ENCODE results near the gene CFAP299. TPM values are rescaled to one million over a fixed set of nuclear protein-coding genes. Genes with fewer than 3 reads are reported as not detected.

The CFAP299 gene
- total and polyA plus RNA-seq, 2 of the 8 experiments (the other 6 are each of a cell fraction or from before 2014, with no cell fraction given), result not detected

- ChIA-PET POLR2A (ENCODE audit: partially characterized antibody) (no interaction called here), CTCF (ENCODE audit: partially characterized antibody) (interaction anchor here (0.7 kb wide), 1 partner anchor 9 kb away, joined by 3 read pairs; no protein-coding TSS in a partner anchor)
- Histone ChIP-seq H4K8ac (ENCODE audit: extremely low read depth, insufficient read depth, low read length) (no peak overlapping the region), H3K9ac (replicated peaks in 1 of 4; ENCODE audit: extremely low read depth in 1 of 4, low read depth in 3 of 4, low read length in 3 of 4) (no peak overlapping the region), H2AK5ac (ENCODE audit: low read depth, low read length) (no peak overlapping the region), H4K5ac (ENCODE audit: insufficient read length, low read depth, low read length) (no peak overlapping the region), H2AFZ (ENCODE audit: low read length) (no peak overlapping the region), H3K79me1 (ENCODE audit: low read depth, low read length) (no peaks in the 10 kb centered on the region), H3K36me3 (ENCODE audit: control insufficient read depth in 2 of 4, insufficient read depth in 4 of 4, low read length in 3 of 4) (no peaks in the 10 kb centered on the region), H3K4me2 (ENCODE audit: insufficient read depth in 1 of 2, low read depth in 2 of 2, low read length in 2 of 2) (no peak overlapping the region), H3K4me3 (ENCODE audit: extremely low read depth in 1 of 4, insufficient read depth in 2 of 4, low read depth in 3 of 4, low read length in 4 of 4) (no peak overlapping the region), H3K56ac (replicated peaks; ENCODE audit: insufficient read length, low read depth, low read length) (no peak overlapping the region), H4K91ac (replicated peaks; ENCODE audit: insufficient read length, low read length) (no peak overlapping the region), H3K9me3 (ENCODE audit: insufficient read depth in 2 of 2, low read depth in 1 of 2, low read length in 1 of 2) (no peaks in the 10 kb centered on the region), H2BK15ac (ENCODE audit: low read length) (no peak overlapping the region), H3K79me2 (ENCODE audit: control insufficient read depth in 1 of 2, insufficient read depth in 2 of 2, low read length in 2 of 2) (no peaks in the 10 kb centered on the region), H3K23me2 (ENCODE audit: low read depth, low read length) (no peaks in the 10 kb centered on the region), H3K27ac (ENCODE audit: low read depth, low read length) (no peak overlapping the region), H3K23ac (ENCODE audit: insufficient read length) (no peak overlapping the region), H3K27me3 (replicated peaks in 1 of 4; ENCODE audit: control insufficient read depth in 3 of 4, extremely low read depth in 1 of 4, insufficient read depth in 3 of 4, low read length in 3 of 4) (no peaks in the 10 kb centered on the region), H3K18ac (ENCODE audit: extremely low read depth, low read length) (no peak overlapping the region), H2BK12ac (ENCODE audit: low read depth, low read length) (no peak overlapping the region), H4K20me1 (replicated peaks in 1 of 2; ENCODE audit: control insufficient read depth in 1 of 2, insufficient read depth in 2 of 2, low read length in 2 of 2) (no peaks in the 10 kb centered on the region), H2BK120ac (replicated peaks; ENCODE audit: low read depth, low read length) (no peak overlapping the region), H2BK5ac (ENCODE audit: low read depth, low read length) (no peak overlapping the region), H3K4me1 (replicated peaks in 1 of 4; ENCODE audit: control insufficient read depth in 3 of 4, insufficient read depth in 4 of 4, low read length in 3 of 4) (no peaks in the 10 kb centered on the region), H3K4ac (replicated peaks; ENCODE audit: insufficient read length, low read depth, low read length) (no peak overlapping the region), H3K14ac (ENCODE audit: insufficient read length) (no peak overlapping the region), H2BK20ac (ENCODE audit: low read length) (no peak overlapping the region)
- FAIRE-seq (no peak), DNase-seq (ENCODE audit: low read depth in 1 of 2, low spot score in 2 of 2) (no peak)
- TF ChIP-seq YY1 (IDR thresholded peaks at IDR 0.05; ENCODE audit: low read depth, low read length), result no peak
- no peak for TF ChIP-seq RNF2 (IDR thresholded peaks at IDR 0.05; ENCODE audit: borderline replicate concordance, low read depth, low read length, missing control alignments, poor library complexity, severe bottlenecking)
- no peak for TF ChIP-seq MAX (IDR thresholded peaks at IDR 0.05)
- no peak for TF ChIP-seq SIRT6 (IDR thresholded peaks at IDR 0.05; ENCODE audit: low read length)
- no peak for TF ChIP-seq POLR2AphosphoS5 (IDR thresholded peaks at IDR 0.05; ENCODE audit: low read depth, low read length)
- no peak for TF ChIP-seq PHF8 (conservative IDR thresholded peaks at IDR 0.05; ENCODE audit: low read depth, low read length)
- TF ChIP-seq RXRA (IDR thresholded peaks at IDR 0.05; ENCODE audit: insufficient read depth, low read depth, low read length), result no peak
- TF ChIP-seq KDM4A (IDR thresholded peaks at IDR 0.05; ENCODE audit: low read depth, low read length, severe bottlenecking), result no peak
- TF ChIP-seq SP4 (IDR thresholded peaks at IDR 0.05; ENCODE audit: low read length), result no peak
- no peak for TF ChIP-seq BCL11A (IDR thresholded peaks at IDR 0.05; ENCODE audit: low read depth in 2 of 2, low read length in 2 of 2)
- TF ChIP-seq SRF (IDR thresholded peaks at IDR 0.05; ENCODE audit: low read depth, low read length), result no peak
- TF ChIP-seq CHD2 (IDR thresholded peaks at IDR 0.05; ENCODE audit: low read length), result no peak
- TF ChIP-seq SIX5 (IDR thresholded peaks at IDR 0.05; ENCODE audit: low read depth, low read length), result no peak
- 87% methylated on average over 4 of the region's 4 CpGs; no CpG with 5 or more reads in 1 of the 2 experiments for WGBS, 2 experiments (ENCODE audit: extremely low coverage in 1 of 2, insufficient coverage in 1 of 2, insufficient read length in 1 of 2, insufficient replicate concordance in 2 of 2, low coverage in 1 of 2, low lambda C conversion rate in 2 of 2, missing lambda C conversion rate in 1 of 2)
Measured at GRCh38 chr4:80407246-80407645, 71.7 kb downstream of the CFAP299 start.
